Adrenal gland (tissue), 12 donors: ENCODE data around the gene SH2D6. TPM values are rescaled to one million over a fixed set of nuclear protein-coding genes. Genes with fewer than 3 reads are reported as not detected.
A peak's percentile ranks its signal among the peaks of the same experiment; 100 is the strongest.

Experiments used
- DNase-seq, 7 donors: peaks; one replicate each; pipeline ENCODE4 v3.0.0-alpha.2; 2019 to 2020
- H3K27ac ChIP-seq, 5 donors: fragments of 200-600 bp; sonication (generic) in 4 of 5; 1 replicate in 3 of 5; 2 replicates in 2 of 5; pipeline versions ENCODE4 v1.5.1 to v1.8.0; 2016 to 2020; ENCODE audit warnings: mild to moderate bottlenecking in 1 of 5
- H3K27me3 ChIP-seq: fragments of 200-600 bp; 2 replicates; pipeline ENCODE4 v1.8.0; 2021
- H3K36me3 ChIP-seq, 2 donors: fragments of 200-600 bp; replicated peaks in 1 of 2; 1 replicate in 1 of 2; 2 replicates in 1 of 2; pipeline versions ENCODE4 v1.5.1 to v1.8.0; 2018 to 2022
- H3K4me1 ChIP-seq, 2 donors: fragments of 200-600 bp; replicated peaks in 1 of 2; 1 replicate in 1 of 2; 2 replicates in 1 of 2; pipeline versions ENCODE4 v1.5.1 to v1.8.0; 2018 to 2021
- H3K4me3 ChIP-seq, 4 donors: fragments of 200-600 bp; sonication (generic) in 3 of 4; one replicate each; pipeline ENCODE4 v1.5.1; 2016 to 2018
- H3K9me3 ChIP-seq, 3 donors: fragments of 200-600 bp; sonication (generic) in 1 of 3; replicated peaks in 1 of 3; 1 replicate in 2 of 3; 2 replicates in 1 of 3; pipeline versions ENCODE4 v1.5.1 to v1.8.0; 2016 to 2021
- POLR2A ChIP-seq, 2 donors: fragments of 450-650 bp; IDR thresholded peaks; one replicate each; pipeline ENCODE4 v1.6.1; 2017; ENCODE audit warnings: antibody characterized with exemption in 2 of 2, mild to moderate bottlenecking in 2 of 2, moderate library complexity in 1 of 2
- WGBS, 4 donors: extraction: QIAGEN DNeasy Blood & Tissue Kit in 2 of 4; methylation state at CpG; one replicate each; pipeline versions ENCODE4 v1.1.5 to v1.1.7; 2013 to 2017; 5-methylcytosine and 5-hydroxymethylcytosine counted together
- intact Hi-C, 2 donors: fragments of 100-400 bp; cut with DNase I; formaldehyde crosslinking; loops; one replicate each; pipeline versions ENCODE4 v1.14.1 to v1.15.0; 2022 to 2023
- polyA plus RNA-seq, 3 donors: library from polyadenylated mRNA; stranded (reverse); fragments of 200-250 nt in 2 of 3; fragments of 350-450 nt in 1 of 3; fragmentation: Illumina TruSeq in 1 of 3; extraction: RNeasy Lipid Tissue Mini Kit (QIAGEN cat#74804) in 1 of 3; gene quantifications; one replicate each; pipeline ENCODE4 v1.2.3, GENCODE V29; 2013 to 2014
- total RNA-seq, 9 donors: library from RNA; depleted of rRNA in 4 of 9; stranded (reverse); fragments of >200 nt in 4 of 9; fragments of 120-200 nt in 1 of 9; fragmentation: NEBNext Ultra II Directional in 1 of 9; extraction: Animal tissue kit (Norgen Biotek cat#: 25700) in 1 of 9; gene quantifications; one replicate each; pipeline versions ENCODE4 v1.1.0 to v1.2.4, GENCODE V29; 2013 to 2023
- TF ChIP-seq, protein P1 (sequence below), 6 experiments: fragments of 450-650 bp in 4 of 6; fragments of 200-600 bp in 2 of 6; sonication (generic) in 1 of 6; IDR thresholded peaks; 1 replicate in 5 of 6; 2 replicates in 1 of 6; pipeline versions ENCODE4 v1.5.1 to v1.8.0; 2016 to 2021; ENCODE audit warnings: antibody characterized with exemption in 6 of 6, mild to moderate bottlenecking in 2 of 6, moderate library complexity in 1 of 6
- donor health status: healthy with polysubstance abuse.
- donor health status: Bipolar disorder and iron deficiency.
- donor health status: DM: yes; HTN: yes; CAD: no.
- donor health status: DM: no; HTN: no; CAD: no.
- donor health status: DM: no; HTN: no; CAD: no.
- donor health status: DM: yes; HTN: yes; CAD: no.

The SH2D6 gene
- total and polyA plus RNA-seq, 12 donors: 0.53 to 4.2 (median 0.74) TPM; not detected in 5

DNA sequence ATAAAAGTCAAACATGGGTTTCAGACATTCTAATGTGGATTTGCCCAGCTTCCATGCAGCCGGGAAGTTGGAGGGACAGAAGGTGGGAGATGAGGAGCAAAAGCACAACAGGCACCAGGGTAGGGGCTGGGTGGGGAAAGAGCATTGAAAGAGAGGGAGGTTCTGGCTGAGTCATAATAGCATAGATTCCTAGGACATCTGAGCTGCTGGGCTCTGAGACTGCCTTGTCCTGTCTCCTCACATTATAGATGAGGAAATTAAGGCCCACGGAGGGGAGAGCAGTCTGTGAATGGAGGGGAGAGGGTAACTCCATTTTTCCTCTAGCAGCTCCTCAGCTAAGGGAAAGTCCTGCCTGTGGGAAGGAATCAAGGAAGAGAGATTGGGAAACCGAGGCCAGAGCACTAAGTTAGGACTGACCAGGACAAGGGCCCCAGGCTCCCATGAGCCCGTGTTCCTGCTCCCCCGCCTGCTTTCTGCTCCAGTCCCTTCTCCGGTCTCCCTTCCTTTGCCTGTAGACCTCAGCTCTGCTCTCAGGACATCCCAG lies 26.2 kb downstream of the SH2D6 start:
- Histone ChIP-seq H3K27me3 (no peaks in the 10 kb centered on the region), H3K27ac (peak overlapping the region in 4 of 5 donors; percentile 74 to 90 (median 82)), H3K4me1 (peaks cover 25 to 46% of the 10 kb centered on the region in 2 donors), H3K9me3 (no peaks in the 10 kb centered on the region), H3K36me3 (no peaks in the 10 kb centered on the region), H3K4me3 (no peak overlapping the region)
- intact Hi-C loops: no loop called here
- DNase-seq: no peak
- 80 to 88% (median 84%) methylated on average over 6 of the region's 6 CpGs for WGBS, 4 donors
- TF ChIP-seq, protein P1, sequence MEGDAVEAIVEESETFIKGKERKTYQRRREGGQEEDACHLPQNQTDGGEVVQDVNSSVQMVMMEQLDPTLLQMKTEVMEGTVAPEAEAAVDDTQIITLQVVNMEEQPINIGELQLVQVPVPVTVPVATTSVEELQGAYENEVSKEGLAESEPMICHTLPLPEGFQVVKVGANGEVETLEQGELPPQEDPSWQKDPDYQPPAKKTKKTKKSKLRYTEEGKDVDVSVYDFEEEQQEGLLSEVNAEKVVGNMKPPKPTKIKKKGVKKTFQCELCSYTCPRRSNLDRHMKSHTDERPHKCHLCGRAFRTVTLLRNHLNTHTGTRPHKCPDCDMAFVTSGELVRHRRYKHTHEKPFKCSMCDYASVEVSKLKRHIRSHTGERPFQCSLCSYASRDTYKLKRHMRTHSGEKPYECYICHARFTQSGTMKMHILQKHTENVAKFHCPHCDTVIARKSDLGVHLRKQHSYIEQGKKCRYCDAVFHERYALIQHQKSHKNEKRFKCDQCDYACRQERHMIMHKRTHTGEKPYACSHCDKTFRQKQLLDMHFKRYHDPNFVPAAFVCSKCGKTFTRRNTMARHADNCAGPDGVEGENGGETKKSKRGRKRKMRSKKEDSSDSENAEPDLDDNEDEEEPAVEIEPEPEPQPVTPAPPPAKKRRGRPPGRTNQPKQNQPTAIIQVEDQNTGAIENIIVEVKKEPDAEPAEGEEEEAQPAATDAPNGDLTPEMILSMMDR (IDR thresholded peaks at IDR 0.05): no peak
- TF ChIP-seq POLR2A (IDR thresholded peaks at IDR 0.05): no peak

DNA sequence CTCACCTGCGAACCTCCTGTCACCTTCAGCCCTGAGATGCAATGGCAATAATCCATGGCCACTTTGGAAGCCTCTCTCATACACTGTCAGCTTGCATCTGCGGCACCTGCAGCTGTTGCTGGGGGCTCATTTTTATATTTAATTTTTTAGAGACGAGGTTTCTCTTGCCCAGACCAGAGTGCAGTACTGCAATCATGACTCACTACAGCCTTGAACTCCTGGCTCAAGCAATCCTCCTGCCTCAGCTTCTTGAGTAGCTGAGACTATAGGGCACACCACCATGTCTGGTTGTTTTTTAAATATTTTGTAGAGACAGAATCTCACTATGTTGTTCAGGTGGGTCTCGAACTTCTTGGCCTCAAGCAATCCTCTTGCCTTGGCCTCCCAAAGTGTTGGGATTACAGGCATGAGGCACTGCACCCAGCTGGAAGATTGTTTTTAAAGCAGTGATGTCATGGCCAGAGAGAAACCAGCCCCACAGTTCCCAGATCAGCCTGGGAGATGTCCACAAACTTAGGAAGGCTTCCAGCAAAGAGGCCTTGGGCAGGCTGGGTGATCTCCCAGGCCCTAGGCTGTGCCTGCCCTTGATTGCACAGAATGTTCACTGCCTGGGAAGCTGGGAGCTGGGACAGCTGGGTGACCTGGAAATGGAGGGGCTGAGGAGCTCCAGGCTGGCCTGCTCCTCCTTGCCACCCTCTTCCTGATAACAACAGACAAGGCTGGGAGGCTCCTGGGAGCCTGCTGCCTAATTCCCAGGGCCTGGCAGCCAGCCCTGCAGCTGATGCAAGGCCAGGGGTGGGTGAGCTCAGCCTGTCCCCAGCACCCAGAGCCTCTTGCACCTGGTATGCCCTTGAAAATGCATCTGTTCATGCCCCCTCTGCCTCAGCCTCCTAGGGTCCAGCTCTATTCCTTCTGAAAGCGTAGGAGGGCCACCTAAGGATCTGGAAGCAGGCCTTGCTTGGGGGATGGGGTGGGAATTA lies 27.1 kb downstream of the SH2D6 start:
- peak in 1 of 2 donors; percentile 63 for TF ChIP-seq POLR2A (IDR thresholded peaks at IDR 0.05)
- TF ChIP-seq, protein P1 (IDR thresholded peaks at IDR 0.05): no peak
- no peaks in the 10 kb centered on the region for H3K27me3 ChIP-seq
- 59 to 74% (median 66%) methylated on average over 4 to 5 of the region's 5 CpGs for WGBS, 4 donors
- peak overlapping the region; percentile 8 to 90 (median 82) for H3K27ac ChIP-seq
- peaks cover 25 to 46% of the 10 kb centered on the region in 2 donors for H3K4me1 ChIP-seq
- peak; percentile 62 to 90 (median 82) for DNase-seq
- H3K36me3 ChIP-seq: no peaks in the 10 kb centered on the region
- intact Hi-C loops: no loop called here
- H3K9me3 ChIP-seq: no peaks in the 10 kb centered on the region
- H3K4me3 ChIP-seq: no peak overlapping the region

DNA sequence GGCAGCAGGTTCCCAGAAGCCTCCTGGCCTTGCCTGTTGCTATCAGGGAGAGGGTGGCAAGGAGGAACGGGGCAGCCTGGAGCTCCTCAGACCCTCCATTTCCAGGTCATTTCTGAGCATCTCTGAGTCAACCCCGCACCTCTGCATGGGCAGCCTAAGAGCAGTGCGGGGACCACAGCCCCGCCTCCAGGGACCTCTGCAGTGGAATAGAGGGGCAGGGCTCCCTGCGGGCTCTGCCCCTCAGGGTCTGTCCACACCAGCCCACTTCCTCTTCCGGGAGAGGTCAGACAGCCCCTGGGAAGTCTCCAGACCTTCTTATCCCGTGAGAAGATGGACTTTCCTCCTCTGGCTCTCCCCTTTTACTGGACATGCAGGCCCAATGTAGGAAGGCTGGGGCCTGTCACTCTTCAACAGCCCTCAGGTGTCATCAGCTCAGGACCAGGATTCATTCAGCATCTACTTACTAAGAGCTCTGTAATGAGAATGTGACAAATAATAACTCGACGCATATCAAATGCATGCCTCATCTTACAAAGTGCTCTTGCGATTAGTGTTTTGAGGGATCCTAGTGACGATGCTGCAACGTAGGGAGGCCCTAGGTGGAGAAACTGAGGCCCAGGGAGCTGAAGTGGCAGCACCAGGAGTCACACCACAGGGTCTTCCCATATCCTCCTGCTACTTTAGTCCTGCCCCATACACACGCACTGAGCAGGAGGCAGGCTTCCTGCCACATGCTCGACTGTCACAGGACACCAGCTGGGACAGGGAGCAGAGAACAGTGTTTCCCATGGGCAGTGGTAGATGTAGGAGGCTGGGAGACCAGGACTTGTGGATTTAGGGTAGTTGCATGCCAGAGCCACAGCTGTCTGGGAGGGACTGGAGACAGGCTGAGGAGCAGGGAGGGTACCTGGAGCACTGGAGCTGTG lies 28.0 kb downstream of the SH2D6 start:
- Histone ChIP-seq H3K27ac (peak overlapping the region; percentile 8 to 90 (median 82)), H3K4me1 (peaks cover 25 to 46% of the 10 kb centered on the region in 2 donors), H3K9me3 (no peaks in the 10 kb centered on the region), H3K4me3 (no peak overlapping the region), H3K27me3 (no peaks in the 10 kb centered on the region), H3K36me3 (no peaks in the 10 kb centered on the region)
- 71 to 82% (median 79%) methylated on average over 11 to 14 of the region's 14 CpGs for WGBS, 4 donors
- TF ChIP-seq, protein P1 (IDR thresholded peaks at IDR 0.05): no peak
- no peak for DNase-seq
- intact Hi-C loops: no loop called here
